SK-N-SH (cell line): ENCODE results near the gene VMP1. TPM values are rescaled to one million over a fixed set of nuclear protein-coding genes. Genes with fewer than 3 reads are reported as not detected.

Source experiments
- CTCF ChIA-PET: fragments of 300-600, 350-600 bp; formaldehyde crosslinking; extraction: SDS; loops from one replicate; lab custom pipeline; 2021; lab: Yijun Ruan, JAX
- POLR2A ChIA-PET: fragments of 350-600 bp; sonication (Branson Sonifier 250); formaldehyde crosslinking; extraction: SDS; loops from one replicate; lab custom pipeline; 2020; ENCODE audit warnings: antibody characterized with exemption, inconsistent platforms; lab: Yijun Ruan, JAX
- DNase-seq: peaks from one replicate; pipeline ENCODE4 v3.0.0; 2012
- H2AFZ ChIP-seq: fragments of 200-600 bp; sonication (generic); 2 replicates; pipeline ENCODE4 v1.8.1; 2016; ENCODE audit warnings: antibody characterized with exemption, mild to moderate bottlenecking, low read depth
- H3F3A ChIP-seq: fragments of 200-600 bp; sonication (generic); replicated peaks from 2 replicates; pipeline ENCODE3; 2016; ENCODE audit warnings: antibody characterized with exemption, mild to moderate bottlenecking; ENCODE audit not compliant: insufficient read depth
- H3K27ac ChIP-seq, 2 experiments: fragments of 200-500 bp in 1 of 2; fragments of 200-600 bp in 1 of 2; sonication (Bioruptor generic) in 1 of 2; sonication (generic), shearing (Covaris generic) in 1 of 2; 2 replicates each; pipeline versions ENCODE4 v1.5.1 to v1.6.1; 2014 to 2016; ENCODE audit warnings: low read depth in 2 of 2, inconsistent platforms in 1 of 2, low read length in 1 of 2, mild to moderate bottlenecking in 1 of 2, mixed read lengths in 1 of 2
- H3K27me3 ChIP-seq: fragments of 200-600 bp; sonication (generic), shearing (Covaris generic); 2 replicates; pipeline ENCODE4 v1.6.1; 2016; ENCODE audit warnings: mixed run types; ENCODE audit not compliant: insufficient read depth
- H3K36me3 ChIP-seq, 2 experiments: fragments of 200-500 bp in 1 of 2; fragments of 200-600 bp in 1 of 2; sonication (Bioruptor generic) in 1 of 2; sonication (generic) in 1 of 2; replicated peaks in 1 of 2; 2 replicates each; pipeline versions ENCODE3 to v1.5.1; 2014 to 2016; ENCODE audit warnings: low read length in 1 of 2, mild to moderate bottlenecking in 1 of 2; ENCODE audit not compliant: insufficient read depth in 2 of 2, control insufficient read depth in 1 of 2
- H3K4me1 ChIP-seq, 2 experiments: fragments of 200-500 bp in 1 of 2; fragments of 200-600 bp in 1 of 2; sonication (Bioruptor generic) in 1 of 2; sonication (generic), shearing (Covaris generic) in 1 of 2; 2 replicates each; pipeline versions ENCODE4 v1.5.1 to v1.6.1; 2014 to 2016; ENCODE audit warnings: low read depth in 1 of 2, low read length in 1 of 2, mixed run types in 1 of 2; ENCODE audit not compliant: insufficient read depth in 2 of 2, control insufficient read depth in 1 of 2
- H3K4me2 ChIP-seq: fragments of 200-600 bp; sonication (generic), shearing (Covaris generic); 2 replicates; pipeline ENCODE4 v1.6.1; 2017; ENCODE audit warnings: mixed run types
- H3K4me3 ChIP-seq, 2 experiments: fragments of 200-500 bp in 1 of 2; fragments of 200-600 bp in 1 of 2; sonication (Bioruptor generic) in 1 of 2; sonication (generic), shearing (Covaris generic) in 1 of 2; 2 replicates each; pipeline versions ENCODE4 v1.5.1 to v1.8.1; 2014 to 2016; ENCODE audit warnings: low read depth in 2 of 2, inconsistent platforms in 1 of 2, low read length in 1 of 2, mild to moderate bottlenecking in 1 of 2, mixed read lengths in 1 of 2, moderate library complexity in 1 of 2
- H3K79me2 ChIP-seq: fragments of 200-600 bp; sonication (generic); 2 replicates; pipeline ENCODE4 v1.8.1; 2017; ENCODE audit warnings: mild to moderate bottlenecking; ENCODE audit not compliant: insufficient read depth
- H3K9ac ChIP-seq: fragments of 200-600 bp; sonication (generic); 2 replicates; pipeline ENCODE4 v1.6.1; 2017; ENCODE audit warnings: mixed run types
- H3K9me2 ChIP-seq: fragments of 200-600 bp; sonication (generic); 2 replicates; pipeline ENCODE4 v1.6.1; 2017; ENCODE audit warnings: mixed run types
- H3K9me3 ChIP-seq: fragments of 200-600 bp; sonication (generic); 2 replicates; pipeline ENCODE4 v1.6.1; 2017; ENCODE audit warnings: mixed run types, mild to moderate bottlenecking, moderate library complexity
- H4K20me1 ChIP-seq: fragments of 200-600 bp; sonication (generic); 2 replicates; pipeline ENCODE4 v1.6.1; 2017; ENCODE audit warnings: mild to moderate bottlenecking, mixed run types; ENCODE audit not compliant: insufficient read depth
- FOSL2 ChIP-seq: IDR thresholded peaks from 2 replicates; pipeline ENCODE4 v1.4.0; 2012; ENCODE audit warnings: low read depth, mild to moderate bottlenecking, moderate library complexity, borderline replicate concordance
- FOXM1 ChIP-seq: IDR thresholded peaks from 2 replicates; pipeline ENCODE4 v1.4.0; 2012; ENCODE audit warnings: low read depth, mild to moderate bottlenecking
- GABPA ChIP-seq: IDR thresholded peaks from 2 replicates; pipeline ENCODE4 v1.4.0; 2012; ENCODE audit warnings: low read depth, mild to moderate bottlenecking
- MEF2A ChIP-seq: IDR thresholded peaks from 2 replicates; pipeline ENCODE4 v1.4.0; 2012; ENCODE audit warnings: low read depth, borderline replicate concordance
- PBX3 ChIP-seq: IDR thresholded peaks from 2 replicates; pipeline ENCODE4; 2012
- POLR2AphosphoS5 ChIP-seq: IDR thresholded peaks from 2 replicates; pipeline ENCODE4 v1.6.1; 2012; ENCODE audit warnings: low read depth, low read length
- REST ChIP-seq: IDR thresholded peaks from 2 replicates; pipeline ENCODE4 v1.6.1; 2012; ENCODE audit warnings: mild to moderate bottlenecking, low read depth, low read length, moderate library complexity
- YY1 ChIP-seq: IDR thresholded peaks from 2 replicates; pipeline ENCODE4 v1.4.0; 2012; ENCODE audit warnings: low read depth, mild to moderate bottlenecking
- ZBTB33 ChIP-seq: IDR thresholded peaks from 2 replicates; pipeline ENCODE4 v1.4.0; 2012; ENCODE audit warnings: low read depth, borderline replicate concordance
- WGBS: methylation state at CpG from one replicate; pipeline ENCODE4 v1.1.6; 2017; ENCODE audit warnings: low lambda C conversion rate; 5-methylcytosine and 5-hydroxymethylcytosine counted together
- polyA plus RNA-seq, 3 experiments: library from polyadenylated mRNA; depleted of rRNA; stranded (reverse); fragments of >200 nt; gene quantifications; 2 replicates each; pipeline ENCODE4 v1.2.3, GENCODE V29; 2012

VMP1 gene
- polyA plus RNA-seq, 1 of the 3 experiments (the other 2 are of a cell fraction), result 169 TPM

- no peak for TF ChIP-seq REST
- no peak; the same call in 1 of the 2 replicates for TF ChIP-seq FOXM1
- peak; percentile 67; the same call in 1 of the 2 replicates for TF ChIP-seq MEF2A
These were observed 138.3 kb downstream of the VMP1 start (continued) for GRCh38 chr17:59845595-59846393.

GRCh38 chr17:59846394-59847165 is 139.1 kb downstream of the VMP1 start:
- no peak for DNase-seq
- Histone ChIP-seq H3K27me3 (no peaks in the 10 kb centered on the region), H2AFZ (no peak overlapping the region), H3K9me3 (no peaks in the 10 kb centered on the region), H3F3A (peaks cover 63% of the 10 kb centered on the region), H3K27ac (peak overlapping the region; percentile 69 to 100), H3K4me1 (peaks cover 4 to 22% of the 10 kb centered on the region in 2 experiments; a peak in 3 of 4 replicates), H3K4me3 (no peak overlapping the region), H3K4me2 (peak overlapping the region; percentile 18; the same call in 1 of the 2 replicates), H3K36me3 (peaks cover 0 to 10% of the 10 kb centered on the region in 2 experiments), H3K9me2 (no peaks in the 10 kb centered on the region), H3K79me2 (peaks cover 11% of the 10 kb centered on the region), H4K20me1 (peaks cover 19% of the 10 kb centered on the region), H3K9ac (peak overlapping the region; percentile 100; the same call in 1 of the 2 replicates)
- 52% methylated on average over 7 of the region's 7 CpGs for WGBS
- TF ChIP-seq PBX3, result peak; percentile 19; the same call in 1 of the 2 replicates
- no peak for TF ChIP-seq ZBTB33
- TF ChIP-seq YY1, result no peak
- TF ChIP-seq POLR2AphosphoS5, result no peak
- TF ChIP-seq REST, result no peak
- 0 out of 2 replicates have a peak, but pooled peaks have one; percentile 4 for TF ChIP-seq FOSL2
- no peak for TF ChIP-seq GABPA
- POLR2A ChIA-PET, result interaction anchor here (0.6 kb wide), 1 partner anchor 18 kb away, joined by 3 read pairs; no protein-coding TSS in a partner anchor
- CTCF ChIA-PET, result interaction anchor here (0.9 to 2.0 kb wide), 7 partner anchors 13 to 190 kb away, joined by 3 to 7 read pairs (median 4); no protein-coding TSS in a partner anchor
